Subcutaneous abdominal adipose tissue (tissue), 5 donors: Measurements from ENCODE around the gene CREB1.

ENCODE experiments used
- H3K27ac ChIP-seq: one replicate; pipeline ENCODE4 v1.7.0; 2013; ENCODE audit warnings: low read depth, mild to moderate bottlenecking, inconsistent platforms, low read length, moderate library complexity
- H3K27me3 ChIP-seq, 5 donors: one replicate each; pipeline ENCODE4 v1.7.0; 2013; ENCODE audit warnings: low read length in 5 of 5, inconsistent platforms in 1 of 5; ENCODE audit not compliant: control insufficient read depth in 5 of 5, insufficient read depth in 4 of 5
- H3K36me3 ChIP-seq, 5 donors: one replicate each; pipeline ENCODE4 v1.7.0; 2013; ENCODE audit warnings: low read length in 5 of 5; ENCODE audit not compliant: control insufficient read depth in 5 of 5, insufficient read depth in 5 of 5
- H3K4me1 ChIP-seq, 5 donors: one replicate each; pipeline ENCODE4 v1.7.0; 2013; ENCODE audit warnings: low read length in 5 of 5, mild to moderate bottlenecking in 3 of 5, moderate library complexity in 1 of 5; ENCODE audit not compliant: control insufficient read depth in 5 of 5, insufficient read depth in 5 of 5
- H3K4me3 ChIP-seq, 5 donors: one replicate each; pipeline ENCODE4 v1.7.0; 2013; ENCODE audit warnings: low read length in 5 of 5, low read depth in 1 of 5
- H3K9ac ChIP-seq, 5 donors: one replicate each; pipeline ENCODE4 v1.7.0; 2013; ENCODE audit warnings: low read length in 5 of 5, mild to moderate bottlenecking in 4 of 5, moderate library complexity in 3 of 5
- H3K9me3 ChIP-seq, 5 donors: one replicate each; pipeline ENCODE4 v1.7.0; 2013; ENCODE audit warnings: low read length in 5 of 5; ENCODE audit not compliant: control insufficient read depth in 5 of 5
- donor health status: healthy.
- donor health status: healthy.
- donor health status: healthy.
- donor health status: healthy.
- donor health status: healthy.

The CREB1 gene

GRCh38 chr2:207600231-207600630 is 70.5 kb downstream of the CREB1 start:
- Histone ChIP-seq H3K27me3 (no peaks in the 10 kb centered on the region), H3K4me1 (no peaks in the 10 kb centered on the region), H3K36me3 (peaks cover 7 to 14% (median 13%) of the 10 kb centered on the region in 5 donors), H3K4me3 (no peak overlapping the region), H3K9ac (no peak overlapping the region), H3K9me3 (no peaks in the 10 kb centered on the region), H3K27ac (no peak overlapping the region)

DNA sequence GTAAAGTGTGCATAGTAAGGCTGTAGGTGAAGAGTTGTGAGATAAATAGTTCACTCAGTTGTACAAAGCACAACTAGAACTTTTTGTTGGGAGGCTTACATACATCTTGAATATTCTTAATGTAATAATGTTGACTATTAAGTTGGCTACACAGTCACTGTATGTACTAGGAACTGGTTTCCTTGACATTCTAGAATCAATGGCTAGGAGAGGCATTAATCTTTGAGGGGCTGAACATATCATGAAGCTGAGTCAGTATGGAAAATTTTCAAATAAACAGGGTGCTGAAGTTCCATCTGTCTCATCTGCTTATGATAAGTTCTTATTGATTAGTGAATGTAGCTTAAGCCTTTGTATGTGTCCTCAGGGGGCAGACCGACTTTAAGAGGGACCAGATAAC is 72.0 kb downstream of the CREB1 start:
- no peak overlapping the region for H3K27ac ChIP-seq
- no peak overlapping the region for H3K9ac ChIP-seq
- no peak overlapping the region for H3K4me3 ChIP-seq

GRCh38 chr2:207603486-207603885 is 73.7 kb downstream of the CREB1 start:
- Histone ChIP-seq H3K9me3 (no peaks in the 10 kb centered on the region), H3K9ac (no peak overlapping the region), H3K4me1 (no peaks in the 10 kb centered on the region), H3K27ac (no peak overlapping the region), H3K4me3 (no peak overlapping the region), H3K27me3 (no peaks in the 10 kb centered on the region), H3K36me3 (peaks cover 0 to 2% (median 2%) of the 10 kb centered on the region in 5 donors)

More for the DNA sequence above, 72.0 kb downstream of the CREB1 start:
- no peaks in the 10 kb centered on the region for H3K9me3 ChIP-seq
- peaks cover 7 to 13% (median 9%) of the 10 kb centered on the region in 5 donors for H3K36me3 ChIP-seq
- H3K27me3 ChIP-seq = no peaks in the 10 kb centered on the region
- no peaks in the 10 kb centered on the region for H3K4me1 ChIP-seq

- Histone ChIP-seq H3K4me1 (no peaks in the 10 kb centered on the region), H3K27ac (no peak overlapping the region), H3K4me3 (no peak overlapping the region), H3K9me3 (no peaks in the 10 kb centered on the region), H3K27me3 (no peaks in the 10 kb centered on the region), H3K9ac (no peak overlapping the region), H3K36me3 (peaks cover 0 to 2% (median 0%) of the 10 kb centered on the region in 5 donors)
Observed at GRCh38 chr2:207606399-207606798, 76.6 kb downstream of the CREB1 start.

- Histone ChIP-seq H3K4me1 (no peaks in the 10 kb centered on the region), H3K27ac (no peak overlapping the region), H3K4me3 (no peak overlapping the region), H3K27me3 (no peaks in the 10 kb centered on the region), H3K36me3 (peaks cover 0 to 2% (median 0%) of the 10 kb centered on the region in 5 donors), H3K9ac (no peak overlapping the region), H3K9me3 (no peaks in the 10 kb centered on the region)
Observed at GRCh38 chr2:207606829-207607228, 77.1 kb downstream of the CREB1 start.

- Histone ChIP-seq H3K36me3 (peaks cover 0 to 20% (median 7%) of the 10 kb centered on the region in 5 donors), H3K9ac (no peak overlapping the region), H3K4me3 (no peak overlapping the region), H3K4me1 (peaks cover 0 to 7% (median 0%) of the 10 kb centered on the region in 5 donors), H3K27me3 (no peaks in the 10 kb centered on the region), H3K27ac (no peak overlapping the region), H3K9me3 (no peaks in the 10 kb centered on the region)
Observed at GRCh38 chr2:207612714-207613113, 83.0 kb downstream of the CREB1 start.

- Histone ChIP-seq H3K36me3 (peaks cover 2 to 26% (median 8%) of the 10 kb centered on the region in 5 donors), H3K4me1 (peaks cover 0 to 8% (median 4%) of the 10 kb centered on the region in 5 donors), H3K27ac (no peak overlapping the region), H3K9ac (no peak overlapping the region), H3K4me3 (no peak overlapping the region), H3K9me3 (no peaks in the 10 kb centered on the region), H3K27me3 (no peaks in the 10 kb centered on the region)
Observed at GRCh38 chr2:207614824-207615223, 85.1 kb downstream of the CREB1 start.

DNA sequence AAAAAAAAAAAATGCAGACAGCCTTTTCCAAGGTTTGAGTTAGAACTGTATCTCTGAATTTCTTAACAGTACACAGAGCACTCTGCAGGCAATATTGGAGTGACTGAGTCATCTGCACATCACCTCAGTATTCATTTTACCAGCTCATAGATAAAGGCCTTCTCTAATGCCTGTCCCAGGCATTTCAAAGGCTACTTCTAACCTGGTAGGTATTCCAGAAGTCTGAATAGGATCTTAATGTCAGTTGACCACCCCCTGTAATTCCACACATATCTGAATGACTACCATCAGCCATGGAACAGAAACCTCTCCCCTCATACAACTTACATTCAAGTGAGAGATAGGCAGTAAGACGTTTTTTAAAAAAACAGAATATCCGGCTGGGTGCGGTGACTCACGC is 86.4 kb downstream of the CREB1 start:
- Histone ChIP-seq H3K9me3 (no peaks in the 10 kb centered on the region), H3K36me3 (peaks cover 2 to 34% (median 8%) of the 10 kb centered on the region in 5 donors)

GRCh38 chr2:207617011-207617671 is 87.4 kb downstream of the CREB1 start:
- no peak overlapping the region for H3K9ac ChIP-seq
- H3K4me3 ChIP-seq = no peak overlapping the region
- no peak overlapping the region for H3K27ac ChIP-seq
- no peaks in the 10 kb centered on the region for H3K9me3 ChIP-seq
- peaks cover 0 to 8% (median 4%) of the 10 kb centered on the region in 5 donors for H3K4me1 ChIP-seq
- H3K36me3 ChIP-seq = peaks cover 4 to 38% (median 11%) of the 10 kb centered on the region in 5 donors
- no peaks in the 10 kb centered on the region for H3K27me3 ChIP-seq

More for the DNA sequence above, 86.4 kb downstream of the CREB1 start:
- Histone ChIP-seq H3K27ac (no peak overlapping the region), H3K4me3 (no peak overlapping the region), H3K9ac (no peak overlapping the region), H3K27me3 (no peaks in the 10 kb centered on the region), H3K4me1 (peaks cover 0 to 8% (median 4%) of the 10 kb centered on the region in 5 donors)

DNA sequence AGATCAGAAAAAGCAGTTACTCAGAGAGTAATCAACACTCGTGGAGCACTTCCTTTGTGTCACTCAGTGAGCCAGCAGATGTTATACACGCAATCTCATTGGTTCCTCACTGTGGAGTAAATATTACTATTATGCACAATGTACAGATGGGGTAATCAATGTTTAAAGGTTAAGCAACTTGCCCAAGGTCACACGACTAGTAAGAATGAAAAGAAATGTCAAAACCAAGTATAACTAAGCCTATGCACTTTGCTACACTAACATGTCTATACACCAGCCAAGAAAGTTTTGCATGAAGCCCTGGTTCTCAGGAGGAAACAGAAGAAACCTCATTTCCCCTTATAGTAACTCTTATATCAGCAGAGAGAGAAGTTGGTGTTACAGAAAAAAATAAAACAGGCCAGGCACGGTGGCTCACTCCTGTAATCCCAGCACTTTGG is 90.0 kb downstream of the CREB1 start:
- no peak overlapping the region for H3K9ac ChIP-seq
- peaks cover 3 to 22% (median 14%) of the 10 kb centered on the region in 5 donors for H3K4me1 ChIP-seq
- no peak overlapping the region for H3K4me3 ChIP-seq
- H3K27me3 ChIP-seq = no peaks in the 10 kb centered on the region
- H3K9me3 ChIP-seq = no peaks in the 10 kb centered on the region
- no peak overlapping the region for H3K27ac ChIP-seq
- H3K36me3 ChIP-seq = peaks cover 4 to 35% (median 10%) of the 10 kb centered on the region in 5 donors
